ENCODE measurements around the gene GPR151.

GRCh38 chr5:146539973-146540372 lies 24.0 kb upstream of the GPR151 start:
- TF ChIP-seq GATA2 (IDR thresholded peaks at IDR 0.05; ENCODE audit: low read depth, low read length), result no peak
- TF ChIP-seq GATA3 (IDR thresholded peaks at IDR 0.05; ENCODE audit: low read depth, low read length), result no peak
